CD14-positive monocyte (primary cell): ENCODE measurements around the gene FOXO6. TPM values are rescaled to one million over a fixed set of nuclear protein-coding genes. Genes with fewer than 3 reads are reported as not detected.

Experiments used
- DNase-seq, 3 donors: peaks; one replicate each; pipeline ENCODE4 v3.0.0-alpha.2; 2011 to 2022
- H2AFZ ChIP-seq: 2 replicates; pipeline ENCODE4 v1.6.0; 2012; ENCODE audit warnings: mild to moderate bottlenecking, low read depth, low read length, inconsistent platforms; ENCODE audit not compliant: insufficient read depth, poor library complexity, severe bottlenecking
- H3K27ac ChIP-seq, 2 donors: 1 replicate in 1 of 2; 2 replicates in 1 of 2; pipeline ENCODE4 v1.5.1; 2012 to 2013; ENCODE audit warnings: low read length in 2 of 2, control low read depth in 1 of 2, inconsistent platforms in 1 of 2, low read depth in 1 of 2, mild to moderate bottlenecking in 1 of 2
- H3K27me3 ChIP-seq, 2 donors: one replicate each; pipeline versions ENCODE4 v1.6.0 to v1.6.1; 2011 to 2013; ENCODE audit warnings: low read length in 2 of 2; ENCODE audit not compliant: control insufficient read depth in 2 of 2, insufficient read depth in 2 of 2
- H3K36me3 ChIP-seq, 2 donors: replicated peaks in 1 of 2; 1 replicate in 1 of 2; 2 replicates in 1 of 2; pipeline versions ENCODE4 v1.5.1 to v1.6.1; 2012 to 2013; ENCODE audit warnings: low read length in 2 of 2, control low read depth in 1 of 2, inconsistent platforms in 1 of 2, mild to moderate bottlenecking in 1 of 2; ENCODE audit not compliant: insufficient read depth in 2 of 2, control insufficient read depth in 1 of 2
- H3K4me1 ChIP-seq, 2 donors: 1 replicate in 1 of 2; 2 replicates in 1 of 2; pipeline versions ENCODE4 v1.5.1 to v1.6.1; 2012 to 2013; ENCODE audit warnings: low read length in 2 of 2, control low read depth in 1 of 2, inconsistent platforms in 1 of 2, mild to moderate bottlenecking in 1 of 2, moderate library complexity in 1 of 2; ENCODE audit not compliant: insufficient read depth in 2 of 2, control insufficient read depth in 1 of 2
- H3K4me2 ChIP-seq: replicated peaks from 2 replicates; pipeline ENCODE3; 2012; ENCODE audit warnings: low read length, moderate library complexity, mild to moderate bottlenecking; ENCODE audit not compliant: poor library complexity, severe bottlenecking; ENCODE audit errors: extremely low read depth
- H3K4me3 ChIP-seq, 3 experiments: fragments of 200-600 bp in 1 of 3; sonication (generic) in 1 of 3; replicated peaks in 1 of 3; 1 replicate in 2 of 3; 2 replicates in 1 of 3; pipeline ENCODE4 v1.5.1; 2011 to 2013; ENCODE audit warnings: low read length in 3 of 3, mild to moderate bottlenecking in 3 of 3, control low read depth in 2 of 3, low read depth in 2 of 3, inconsistent platforms in 1 of 3, moderate library complexity in 1 of 3
- H3K79me2 ChIP-seq: 2 replicates; pipeline ENCODE4 v1.6.0; 2012; ENCODE audit warnings: mild to moderate bottlenecking, control low read depth, inconsistent platforms, low read length, moderate library complexity; ENCODE audit not compliant: insufficient read depth
- H3K9ac ChIP-seq: 2 replicates; pipeline ENCODE4 v1.6.0; 2017; ENCODE audit warnings: low read length, mild to moderate bottlenecking; ENCODE audit not compliant: insufficient read depth, poor library complexity, severe bottlenecking
- H3K9me3 ChIP-seq, 2 donors: replicated peaks in 1 of 2; 1 replicate in 1 of 2; 2 replicates in 1 of 2; pipeline versions ENCODE4 v1.5.1 to v1.6.1; 2012 to 2013; ENCODE audit warnings: low read length in 2 of 2, control low read depth in 1 of 2; ENCODE audit not compliant: control insufficient read depth in 1 of 2, insufficient read depth in 1 of 2
- H4K20me1 ChIP-seq: 2 replicates; pipeline ENCODE4 v1.6.0; 2012; ENCODE audit warnings: mild to moderate bottlenecking, low read length, control low read depth, moderate library complexity; ENCODE audit not compliant: insufficient read depth
- H3K27ac Mint-ChIP-seq, 7 donors: one replicate each; pipeline ENCODE4 v1.8.0; 2020; ENCODE audit warnings: mild to moderate bottlenecking in 7 of 7, mixed read lengths in 7 of 7, moderate library complexity in 6 of 7, inconsistent platforms in 2 of 7
- H3K27me3 Mint-ChIP-seq, 3 donors: one replicate each; pipeline ENCODE4 v1.8.0; 2021 to 2022; ENCODE audit warnings: low read depth in 3 of 3, mild to moderate bottlenecking in 3 of 3, mixed read lengths in 3 of 3, moderate library complexity in 3 of 3, inconsistent platforms in 1 of 3
- H3K36me3 Mint-ChIP-seq, 2 donors: one replicate each; pipeline ENCODE4 v1.8.0; 2020; ENCODE audit warnings: mixed read lengths in 2 of 2, inconsistent platforms in 1 of 2, mild to moderate bottlenecking in 1 of 2
- H3K4me1 Mint-ChIP-seq: one replicate; pipeline ENCODE4 v1.8.0; 2020; ENCODE audit warnings: mild to moderate bottlenecking, mixed read lengths
- H3K4me3 Mint-ChIP-seq, 2 donors: one replicate each; pipeline ENCODE4 v1.8.0; 2020; ENCODE audit warnings: mild to moderate bottlenecking in 2 of 2, mixed read lengths in 2 of 2, moderate library complexity in 1 of 2
- H3K9me3 Mint-ChIP-seq, 7 donors: one replicate each; pipeline ENCODE4 v1.8.0; 2020 to 2022; ENCODE audit warnings: mixed read lengths in 7 of 7, mild to moderate bottlenecking in 6 of 7, moderate library complexity in 6 of 7, inconsistent platforms in 2 of 7
- WGBS: methylation state at CpG from one replicate; pipeline ENCODE4 v1.1.5; 2013; ENCODE audit warnings: missing lambda C conversion rate; ENCODE audit not compliant: insufficient coverage; 5-methylcytosine and 5-hydroxymethylcytosine counted together
- intact Hi-C, 2 donors: fragments of 100-400 bp; cut with micrococcal nuclease; formaldehyde crosslinking; loops; one replicate each; pipeline versions ENCODE4 v1.15.0 to v1.15.1; 2023
- polyA plus RNA-seq, 3 donors: library from polyadenylated mRNA; depleted of rRNA in 1 of 3; unstranded in 2 of 3; stranded (reverse) in 1 of 3; fragments of 300-500 nt in 2 of 3; fragments of >200 nt in 1 of 3; fragmentation: Illumina TruSeq in 2 of 3; gene quantifications; 1 replicate in 2 of 3; 2 replicates in 1 of 3; pipeline ENCODE4 v1.2.3, GENCODE V29; 2012 to 2021
- TF ChIP-seq, protein P1 (sequence below): fragments of 200-600 bp; IDR thresholded peaks from one replicate; pipeline ENCODE4 v1.8.0; 2022; ENCODE audit warnings: antibody characterized with exemption, mild to moderate bottlenecking

Gene FOXO6
- polyA plus RNA-seq, 3 donors: 0.05 TPM; not detected in 2

GRCh38 chr1:41407664-41408252 lies 46.5 kb downstream of the FOXO6 start:
- Histone ChIP-seq H3K27ac (no peak overlapping the region), H3K4me2 (no peak overlapping the region), H3K27me3 (peaks cover 0 to 6% of the 10 kb centered on the region in 2 donors), H3K36me3 (no peaks in the 10 kb centered on the region), H2AFZ (no peak overlapping the region), H3K9ac (no peak overlapping the region), H4K20me1 (no peaks in the 10 kb centered on the region), H3K9me3 (peaks cover 0 to 7% of the 10 kb centered on the region in 2 donors), H3K4me1 (peaks cover 0 to 5% of the 10 kb centered on the region in 2 donors), H3K79me2 (no peaks in the 10 kb centered on the region), H3K4me3 (no peak overlapping the region)
- Mint-ChIP-seq H3K9me3 (peaks cover 0 to 8% (median 5%) of the 10 kb centered on the region in 7 donors), H3K27me3 (peaks cover 15 to 43% (median 28%) of the 10 kb centered on the region in 3 donors), H3K4me1 (peaks cover 5% of the 10 kb centered on the region), H3K27ac (no peak overlapping the region), H3K36me3 (no peaks in the 10 kb centered on the region), H3K4me3 (no peak overlapping the region)
- no peak for DNase-seq
- WGBS: 68% methylated on average over 7 of the region's 14 CpGs
- TF ChIP-seq, protein P1, sequence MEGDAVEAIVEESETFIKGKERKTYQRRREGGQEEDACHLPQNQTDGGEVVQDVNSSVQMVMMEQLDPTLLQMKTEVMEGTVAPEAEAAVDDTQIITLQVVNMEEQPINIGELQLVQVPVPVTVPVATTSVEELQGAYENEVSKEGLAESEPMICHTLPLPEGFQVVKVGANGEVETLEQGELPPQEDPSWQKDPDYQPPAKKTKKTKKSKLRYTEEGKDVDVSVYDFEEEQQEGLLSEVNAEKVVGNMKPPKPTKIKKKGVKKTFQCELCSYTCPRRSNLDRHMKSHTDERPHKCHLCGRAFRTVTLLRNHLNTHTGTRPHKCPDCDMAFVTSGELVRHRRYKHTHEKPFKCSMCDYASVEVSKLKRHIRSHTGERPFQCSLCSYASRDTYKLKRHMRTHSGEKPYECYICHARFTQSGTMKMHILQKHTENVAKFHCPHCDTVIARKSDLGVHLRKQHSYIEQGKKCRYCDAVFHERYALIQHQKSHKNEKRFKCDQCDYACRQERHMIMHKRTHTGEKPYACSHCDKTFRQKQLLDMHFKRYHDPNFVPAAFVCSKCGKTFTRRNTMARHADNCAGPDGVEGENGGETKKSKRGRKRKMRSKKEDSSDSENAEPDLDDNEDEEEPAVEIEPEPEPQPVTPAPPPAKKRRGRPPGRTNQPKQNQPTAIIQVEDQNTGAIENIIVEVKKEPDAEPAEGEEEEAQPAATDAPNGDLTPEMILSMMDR: no peak
- intact Hi-C loops: no loop called here

DNA sequence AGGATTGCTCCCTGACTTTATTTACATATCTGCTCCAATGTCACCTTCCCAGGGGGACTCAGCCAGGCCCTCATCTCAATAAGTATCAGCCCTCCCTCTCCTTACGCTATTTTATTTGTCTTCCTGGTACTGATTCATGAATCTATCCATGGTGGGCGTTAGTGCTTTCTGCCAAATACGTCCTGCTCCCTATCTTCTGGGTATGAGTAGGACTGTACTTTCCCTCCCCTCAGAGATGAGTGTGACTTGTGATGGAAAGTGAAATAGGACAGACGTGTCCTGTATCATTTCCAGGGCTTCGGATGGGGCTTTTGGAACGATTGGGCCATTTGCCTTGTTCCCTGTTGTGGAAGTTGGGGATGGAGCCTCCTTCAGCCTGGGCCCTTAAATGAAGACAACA lies 47.5 kb downstream of the FOXO6 start:
- peaks cover 0 to 6% of the 10 kb centered on the region in 2 donors for H3K27me3 ChIP-seq
- H4K20me1 ChIP-seq: no peaks in the 10 kb centered on the region
- H3K36me3 ChIP-seq: no peaks in the 10 kb centered on the region
- H3K9ac ChIP-seq: no peak overlapping the region
- TF ChIP-seq, protein P1: no peak
- H3K4me1 ChIP-seq: peaks cover 0 to 5% of the 10 kb centered on the region in 2 donors
- H3K79me2 ChIP-seq: no peaks in the 10 kb centered on the region
- no peak overlapping the region for H3K4me3 ChIP-seq
- no peak overlapping the region for H3K4me3 Mint-ChIP-seq
- H3K27ac ChIP-seq: no peak overlapping the region
- H3K27ac Mint-ChIP-seq: no peak overlapping the region
- peaks cover 16 to 37% (median 26%) of the 10 kb centered on the region in 3 donors for H3K27me3 Mint-ChIP-seq
- no peak overlapping the region for H2AFZ ChIP-seq
- peaks cover 5% of the 10 kb centered on the region for H3K4me1 Mint-ChIP-seq
- no peak for DNase-seq
- peaks cover 0 to 7% of the 10 kb centered on the region in 2 donors for H3K9me3 ChIP-seq
- no peak overlapping the region for H3K4me2 ChIP-seq
- peaks cover 0 to 8% (median 5%) of the 10 kb centered on the region in 7 donors for H3K9me3 Mint-ChIP-seq
- no peaks in the 10 kb centered on the region for H3K36me3 Mint-ChIP-seq
- intact Hi-C loops: no loop called here
- no CpG with 5 or more reads among the region's 6 CpGs for WGBS
